Measurements from ENCODE around the gene TMEM26. TPM values are rescaled to one million over a fixed set of nuclear protein-coding genes. Genes with fewer than 3 reads are reported as not detected.

The TMEM26 gene
- total RNA-seq, 4 donors from 2014 or later, result 0.03 to 0.07 TPM; not detected in 2

GRCh38 chr10:61475449-61475873 lies 22.3 kb upstream of the TMEM26 start:
- DNase-seq (ENCODE audit: low spot score in 2 of 2), result no peak
- 82 to 87% methylated on average over 3 of the region's 3 CpGs for WGBS, 2 donors
- intact Hi-C loops (cut with DNase I; ENCODE audit: low total_unique reads), result no loop called here
- no peak for TF ChIP-seq CTCF (IDR thresholded peaks at IDR 0.05)
- TF ChIP-seq POLR2A (IDR thresholded peaks at IDR 0.05), result no peak
- H3K4me3 ChIP-seq (ENCODE audit: low read depth, poor library complexity, severe bottlenecking), result no peak overlapping the region

- no peak overlapping the region for H3K4me3 ChIP-seq (ENCODE audit: low read depth, poor library complexity, severe bottlenecking)
- intact Hi-C loops (cut with DNase I; ENCODE audit: low total_unique reads), result no loop called here
- no peak for DNase-seq (ENCODE audit: low spot score in 2 of 2)
- TF ChIP-seq CTCF (IDR thresholded peaks at IDR 0.05), result no peak
- TF ChIP-seq POLR2A (IDR thresholded peaks at IDR 0.05), result no peak
- WGBS, 2 donors, result 65 to 76% methylated on average over 5 of the region's 5 CpGs
Observed at GRCh38 chr10:61472090-61472674, 19.0 kb upstream of the TMEM26 start.

GRCh38 chr10:61471491-61471890 lies 18.3 kb upstream of the TMEM26 start:
- no peak for DNase-seq (ENCODE audit: low spot score in 2 of 2)
- no peak for TF ChIP-seq POLR2A (IDR thresholded peaks at IDR 0.05)
- TF ChIP-seq CTCF (IDR thresholded peaks at IDR 0.05), result no peak
- H3K4me3 ChIP-seq (ENCODE audit: low read depth, poor library complexity, severe bottlenecking), result no peak overlapping the region
- intact Hi-C loops (cut with DNase I; ENCODE audit: low total_unique reads), result no loop called here
- 96 to 100% methylated on average over 2 of the region's 2 CpGs for WGBS, 2 donors

- H3K4me3 ChIP-seq (ENCODE audit: low read depth, poor library complexity, severe bottlenecking), result no peak overlapping the region
- WGBS, 2 donors, result 95 to 96% methylated on average over 2 of the region's 2 CpGs
- intact Hi-C loops (cut with DNase I; ENCODE audit: low total_unique reads), result no loop called here
- TF ChIP-seq CTCF (IDR thresholded peaks at IDR 0.05) (no peak), POLR2A (IDR thresholded peaks at IDR 0.05) (no peak)
- no peak for DNase-seq (ENCODE audit: low spot score in 2 of 2)
Observed at GRCh38 chr10:61470740-61471139, 17.6 kb upstream of the TMEM26 start.

GRCh38 chr10:61465901-61466632 lies 12.9 kb upstream of the TMEM26 start:
- no peak for DNase-seq (ENCODE audit: low spot score in 2 of 2)
- intact Hi-C loops (cut with DNase I; ENCODE audit: low total_unique reads), result no loop called here
- 91 to 96% methylated on average over 3 of the region's 3 CpGs for WGBS, 2 donors
- no peak overlapping the region for H3K4me3 ChIP-seq (ENCODE audit: low read depth, poor library complexity, severe bottlenecking)
- TF ChIP-seq CTCF (IDR thresholded peaks at IDR 0.05) (no peak), POLR2A (IDR thresholded peaks at IDR 0.05) (no peak)

- H3K4me3 ChIP-seq (ENCODE audit: low read depth, poor library complexity, severe bottlenecking), result no peak overlapping the region
- intact Hi-C loops (cut with DNase I; ENCODE audit: low total_unique reads), result no loop called here
- DNase-seq (ENCODE audit: low spot score in 2 of 2), result no peak
- no peak for TF ChIP-seq CTCF (IDR thresholded peaks at IDR 0.05)
- TF ChIP-seq POLR2A (IDR thresholded peaks at IDR 0.05), result no peak
Observed at GRCh38 chr10:61465171-61465496, 12.0 kb upstream of the TMEM26 start.
